ENCODE data around the gene KLRC1.
"Not testable (repeated sequence)": the region's sequence is repeated elsewhere in the genome, so short reads cannot be mapped to it uniquely, and the experiment has no call there.

KLRC1 gene

GRCh38 chr12:10424260-10424899, 28.8 kb downstream of the KLRC1 start:
- in situ Hi-C loops (cut with MboI; ENCODE audit: low sequenced_read_pairs): not testable (repeated sequence)

GRCh38 chr12:10422159-10422558, 31.0 kb downstream of the KLRC1 start:
- in situ Hi-C loops (cut with MboI; ENCODE audit: low sequenced_read_pairs): not testable (repeated sequence)

- in situ Hi-C loops (cut with MboI; ENCODE audit: low sequenced_read_pairs): not testable (repeated sequence)
Measured at GRCh38 chr12:10420334-10420733, 32.8 kb downstream of the KLRC1 start, which contains the start of gene KLRC3. Gene KLRC3, minus strand, starts transcription at chr12:10420595. Its CDS starts 45 bp downstream, at chr12:10420550.

- in situ Hi-C loops (cut with MboI; ENCODE audit: low sequenced_read_pairs): no loop called here
Measured at GRCh38 chr12:10409392-10409791, 43.8 kb downstream of the KLRC1 start, which contains the start of gene KLRC4. Gene KLRC4, minus strand, starts transcription at chr12:10409757. Its CDS starts 182 bp downstream, at chr12:10409575.

- in situ Hi-C loops (cut with MboI; ENCODE audit: low sequenced_read_pairs): no loop called here
Measured at GRCh38 chr12:10408842-10409241, 44.3 kb downstream of the KLRC1 start.

- in situ Hi-C loops (cut with MboI; ENCODE audit: low sequenced_read_pairs): no loop called here
Measured at GRCh38 chr12:10406725-10407124, 46.5 kb downstream of the KLRC1 start.

- in situ Hi-C loops (cut with MboI; ENCODE audit: low sequenced_read_pairs): no loop called here
Measured at GRCh38 chr12:10405294-10405693, 47.9 kb downstream of the KLRC1 start.

GRCh38 chr12:10404798-10405197, 48.4 kb downstream of the KLRC1 start:
- in situ Hi-C loops (cut with MboI; ENCODE audit: low sequenced_read_pairs): no loop called here

- in situ Hi-C loops (cut with MboI; ENCODE audit: low sequenced_read_pairs): no loop called here
Measured at GRCh38 chr12:10400829-10401228, 52.3 kb downstream of the KLRC1 start.

GRCh38 chr12:10398168-10398567, 55.0 kb downstream of the KLRC1 start:
- in situ Hi-C loops (cut with MboI; ENCODE audit: low sequenced_read_pairs): no loop called here

GRCh38 chr12:10397296-10397695, 55.9 kb downstream of the KLRC1 start:
- in situ Hi-C loops (cut with MboI; ENCODE audit: low sequenced_read_pairs): no loop called here

- in situ Hi-C loops (cut with MboI; ENCODE audit: low sequenced_read_pairs): not testable (repeated sequence)
Measured at GRCh38 chr12:10396176-10396575, 57.0 kb downstream of the KLRC1 start.

All from hTERT RPE-1 (cell line).